Gastrocnemius medialis (tissue), 4 donors: ENCODE data around the gene DNMT1. TPM values are rescaled to one million over a fixed set of nuclear protein-coding genes. Genes with fewer than 3 reads are reported as not detected.

ENCODE experiments used
- ATAC-seq, 2 donors: fragments of 150-250 bp; one replicate each; pipeline ENCODE4 v1.9.1; 2016
- DNase-seq, 2 donors: peaks; one replicate each; pipeline ENCODE4 v3.0.0-alpha.2; 2019
- H3K27ac ChIP-seq, 4 donors: fragments of 200-600 bp; sonication (generic); 1 replicate in 1 of 4; 2 replicates in 3 of 4; pipeline ENCODE4 v1.5.1; 2016 to 2018; ENCODE audit warnings: mild to moderate bottlenecking in 2 of 4, moderate library complexity in 1 of 4
- H3K27me3 ChIP-seq, 3 donors: fragments of 200-600 bp; sonication (generic) in 2 of 3; 1 replicate in 1 of 3; 2 replicates in 2 of 3; pipeline versions ENCODE4 v1.5.1 to v1.6.0; 2016 to 2019; ENCODE audit warnings: mild to moderate bottlenecking in 1 of 3, moderate library complexity in 1 of 3
- H3K36me3 ChIP-seq, 2 donors: fragments of 200-600 bp; sonication (generic) in 1 of 2; one replicate each; pipeline ENCODE4 v1.5.1; 2017 to 2018
- H3K4me1 ChIP-seq, 2 donors: fragments of 200-600 bp; sonication (generic) in 1 of 2; one replicate each; pipeline ENCODE4 v1.5.1; 2016 to 2017; ENCODE audit warnings: mild to moderate bottlenecking in 2 of 2
- H3K4me3 ChIP-seq, 4 donors: fragments of 200-600 bp; sonication (generic) in 3 of 4; 1 replicate in 1 of 4; 2 replicates in 3 of 4; pipeline ENCODE4 v1.5.1; 2016 to 2019; ENCODE audit warnings: mild to moderate bottlenecking in 2 of 4
- H3K9me3 ChIP-seq, 3 donors: fragments of 200-600 bp; sonication (generic) in 2 of 3; 1 replicate in 1 of 3; 2 replicates in 2 of 3; pipeline ENCODE4 v1.5.1; 2016 to 2019
- POLR2A ChIP-seq, 2 donors: fragments of 450-650 bp; IDR thresholded peaks; one replicate each; pipeline ENCODE4 v1.6.1; 2017; ENCODE audit warnings: antibody characterized with exemption in 2 of 2, mild to moderate bottlenecking in 2 of 2, moderate library complexity in 2 of 2
- in situ Hi-C, 4 donors: fragments of 200-750 bp; cut with MboI; loops; one replicate each; pipeline versions ENCODE4 v1.15.0 to v1.8.0; 2017; ENCODE audit warnings: low sequenced_read_pairs in 4 of 4
- intact Hi-C: fragments of 100-400 bp; cut with DNase I; formaldehyde crosslinking; loops from one replicate; pipeline ENCODE4 v1.15.1; 2023; ENCODE audit warnings: low total_unique reads
- total RNA-seq, 4 donors: library from RNA; depleted of rRNA; stranded (reverse); fragments of >200 nt; gene quantifications; one replicate each; pipeline versions ENCODE4 v1.1.0 to v1.2.3, GENCODE V29; 2016
- TF ChIP-seq, protein P1 (sequence below), 5 experiments: fragments of 450-650 bp in 3 of 5; fragments of 200-600 bp in 2 of 5; sonication (generic) in 2 of 5; IDR thresholded peaks in 4 of 5; conservative IDR thresholded peaks in 1 of 5; 1 replicate in 4 of 5; 2 replicates in 1 of 5; pipeline ENCODE4 v1.5.1; 2016 to 2019; ENCODE audit warnings: antibody characterized with exemption in 5 of 5, mild to moderate bottlenecking in 3 of 5, moderate library complexity in 3 of 5

The DNMT1 gene
- total RNA-seq, 4 donors from 2014 or later: 11.5 to 43.0 (median 17.7) TPM

DNA sequence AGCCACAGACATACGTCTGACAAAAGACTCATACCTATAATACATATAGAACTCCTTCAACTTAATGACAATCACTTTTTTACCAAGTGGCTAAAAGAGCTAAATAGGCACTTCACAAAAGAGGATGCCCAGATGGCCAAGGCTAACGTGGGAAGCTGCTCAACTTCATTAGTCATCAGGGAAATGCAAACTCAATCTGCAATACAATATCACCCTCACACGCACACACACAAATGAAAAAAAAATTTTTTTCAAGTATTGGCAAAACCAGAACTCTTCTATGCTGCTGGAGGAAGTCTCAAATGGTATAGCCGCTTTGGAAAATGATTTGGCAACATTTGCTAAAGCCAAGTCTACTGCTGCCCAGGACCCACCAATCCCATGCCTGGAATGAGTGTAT lies 14.6 kb upstream of the DNMT1 start:
- intact Hi-C loops: no loop called here
- Histone ChIP-seq H3K9me3 (no peaks in the 10 kb centered on the region), H3K4me3 (no peak overlapping the region), H3K36me3 (no peaks in the 10 kb centered on the region), H3K4me1 (no peaks in the 10 kb centered on the region), H3K27me3 (no peaks in the 10 kb centered on the region), H3K27ac (no peak overlapping the region)
- in situ Hi-C loops: no loop called here
- no peak for TF ChIP-seq POLR2A (IDR thresholded peaks at IDR 0.05)
- TF ChIP-seq, protein P1, sequence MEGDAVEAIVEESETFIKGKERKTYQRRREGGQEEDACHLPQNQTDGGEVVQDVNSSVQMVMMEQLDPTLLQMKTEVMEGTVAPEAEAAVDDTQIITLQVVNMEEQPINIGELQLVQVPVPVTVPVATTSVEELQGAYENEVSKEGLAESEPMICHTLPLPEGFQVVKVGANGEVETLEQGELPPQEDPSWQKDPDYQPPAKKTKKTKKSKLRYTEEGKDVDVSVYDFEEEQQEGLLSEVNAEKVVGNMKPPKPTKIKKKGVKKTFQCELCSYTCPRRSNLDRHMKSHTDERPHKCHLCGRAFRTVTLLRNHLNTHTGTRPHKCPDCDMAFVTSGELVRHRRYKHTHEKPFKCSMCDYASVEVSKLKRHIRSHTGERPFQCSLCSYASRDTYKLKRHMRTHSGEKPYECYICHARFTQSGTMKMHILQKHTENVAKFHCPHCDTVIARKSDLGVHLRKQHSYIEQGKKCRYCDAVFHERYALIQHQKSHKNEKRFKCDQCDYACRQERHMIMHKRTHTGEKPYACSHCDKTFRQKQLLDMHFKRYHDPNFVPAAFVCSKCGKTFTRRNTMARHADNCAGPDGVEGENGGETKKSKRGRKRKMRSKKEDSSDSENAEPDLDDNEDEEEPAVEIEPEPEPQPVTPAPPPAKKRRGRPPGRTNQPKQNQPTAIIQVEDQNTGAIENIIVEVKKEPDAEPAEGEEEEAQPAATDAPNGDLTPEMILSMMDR (IDR thresholded peaks at IDR 0.05 in 4 of 5, conservative IDR thresholded peaks at IDR 0.05 in 1 of 5): no peak
- no peak for DNase-seq
- ATAC-seq: no peak

DNA sequence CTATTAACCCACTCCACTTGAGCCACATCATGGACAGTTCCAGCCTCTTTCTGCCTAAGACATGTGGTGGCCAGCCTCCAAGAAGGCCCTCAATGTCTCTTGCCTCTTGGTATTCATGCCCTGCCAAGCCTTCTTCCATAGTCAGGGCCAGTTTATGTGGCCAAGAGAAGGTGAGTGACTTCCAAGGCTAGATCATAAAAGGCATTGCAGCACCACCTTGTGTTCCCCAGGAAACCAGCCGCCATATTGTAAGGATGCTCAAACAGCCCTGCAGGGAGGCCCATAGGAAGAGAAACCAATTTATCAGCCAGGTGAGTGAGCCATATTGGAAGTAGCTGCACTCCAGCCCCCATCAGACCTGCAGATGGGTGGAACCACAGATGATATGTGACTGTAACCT lies 12.3 kb upstream of the DNMT1 start:
- Histone ChIP-seq H3K27me3 (no peaks in the 10 kb centered on the region), H3K4me1 (no peaks in the 10 kb centered on the region), H3K27ac (no peak overlapping the region), H3K36me3 (no peaks in the 10 kb centered on the region), H3K4me3 (no peak overlapping the region), H3K9me3 (no peaks in the 10 kb centered on the region)
- TF ChIP-seq POLR2A (IDR thresholded peaks at IDR 0.05): no peak
- TF ChIP-seq, protein P1 (IDR thresholded peaks at IDR 0.05 in 4 of 5, conservative IDR thresholded peaks at IDR 0.05 in 1 of 5): no peak
- no peak for ATAC-seq
- no peak for DNase-seq
- in situ Hi-C loops: no loop called here
- intact Hi-C loops: no loop called here

DNA sequence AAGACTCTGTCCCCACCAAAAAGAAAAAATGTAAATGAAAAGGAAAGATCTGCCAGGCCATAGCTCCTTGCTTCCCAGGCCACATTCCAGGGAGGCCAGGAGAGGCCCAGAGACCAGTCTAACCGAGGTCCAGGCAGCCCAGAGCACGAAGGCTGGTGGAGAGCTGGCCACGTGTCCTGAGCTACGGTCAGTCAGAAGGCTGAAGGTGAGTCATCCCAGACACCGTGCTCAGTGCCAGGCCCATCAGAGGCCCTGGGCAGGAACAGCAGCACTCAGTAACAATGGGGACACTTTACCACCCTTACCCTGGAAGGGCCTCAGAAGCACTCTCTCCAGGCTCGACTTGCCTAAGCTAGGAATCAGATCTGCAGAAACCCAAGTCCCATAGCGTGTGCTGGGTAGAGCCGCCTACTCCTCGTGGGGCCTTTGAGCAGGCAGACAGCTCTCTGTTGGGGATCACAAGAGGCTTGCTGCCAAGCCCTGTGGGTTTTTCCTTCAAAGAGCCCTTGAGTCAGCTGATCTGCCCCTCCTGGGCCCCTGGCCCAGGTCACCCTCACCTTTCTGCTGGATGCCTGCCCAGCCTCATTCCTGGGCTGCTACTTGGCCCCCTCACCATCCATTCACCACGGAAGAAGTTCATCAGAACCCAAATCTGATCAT lies 11.6 kb upstream of the DNMT1 start:
- Histone ChIP-seq H3K9me3 (no peaks in the 10 kb centered on the region), H3K27ac (no peak overlapping the region), H3K27me3 (no peaks in the 10 kb centered on the region), H3K36me3 (no peaks in the 10 kb centered on the region), H3K4me1 (no peaks in the 10 kb centered on the region), H3K4me3 (no peak overlapping the region)
- DNase-seq: no peak
- no peak for ATAC-seq
- intact Hi-C loops (no loop called here), in situ Hi-C loops (no loop called here)
- TF ChIP-seq, protein P1 (IDR thresholded peaks at IDR 0.05 in 4 of 5, conservative IDR thresholded peaks at IDR 0.05 in 1 of 5): no peak
- no peak for TF ChIP-seq POLR2A (IDR thresholded peaks at IDR 0.05)

DNA sequence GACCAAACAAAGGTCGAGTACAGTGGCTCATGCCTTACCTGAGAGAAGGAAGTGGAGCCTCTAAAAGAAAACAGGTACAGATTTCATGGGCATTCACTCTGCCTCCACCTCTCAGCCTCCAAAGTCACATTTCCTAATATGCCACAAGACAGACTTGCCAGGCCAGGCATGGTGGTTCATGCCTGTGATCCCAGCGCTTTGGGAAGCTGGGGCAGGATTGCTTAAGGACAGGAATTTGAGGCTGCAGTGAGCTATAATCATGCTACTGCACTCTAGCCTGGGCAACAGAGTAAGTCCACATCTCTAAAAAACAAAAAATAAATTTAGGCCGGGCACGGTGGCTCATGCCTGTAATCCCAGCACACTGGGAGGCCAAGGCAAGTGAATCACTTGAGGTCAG lies 10.9 kb upstream of the DNMT1 start:
- no peaks in the 10 kb centered on the region for H3K36me3 ChIP-seq
- DNase-seq (no peak), ATAC-seq (no peak)
- no peak overlapping the region for H3K27ac ChIP-seq
- H3K4me1 ChIP-seq: no peaks in the 10 kb centered on the region
- H3K4me3 ChIP-seq: no peak overlapping the region
- H3K27me3 ChIP-seq: no peaks in the 10 kb centered on the region
- H3K9me3 ChIP-seq: no peaks in the 10 kb centered on the region
- in situ Hi-C loops (no loop called here), intact Hi-C loops (no loop called here)
- TF ChIP-seq POLR2A (IDR thresholded peaks at IDR 0.05): no peak

DNA sequence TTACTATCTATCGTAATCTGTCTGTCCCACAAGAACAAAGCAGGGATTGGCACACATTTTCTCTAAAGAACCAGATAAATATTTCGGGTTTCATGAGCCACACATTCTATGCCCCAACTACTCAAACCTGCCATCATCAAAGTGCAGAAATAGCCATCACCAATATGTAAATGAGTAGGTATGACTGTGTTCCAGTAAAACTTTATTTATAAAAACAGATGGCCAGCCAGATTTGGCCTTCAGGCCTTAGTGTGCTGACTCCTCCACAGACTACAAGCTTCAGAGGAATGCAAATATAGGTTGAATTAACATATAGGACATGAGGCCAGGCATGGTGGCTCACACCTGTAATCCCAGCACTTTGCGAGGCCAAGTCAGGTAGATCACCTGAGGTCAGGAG lies 8.9 kb upstream of the DNMT1 start:
- intact Hi-C loops (no loop called here), in situ Hi-C loops (no loop called here)
- DNase-seq (no peak), ATAC-seq (no peak)
- Histone ChIP-seq H3K9me3 (no peaks in the 10 kb centered on the region), H3K36me3 (no peaks in the 10 kb centered on the region), H3K4me1 (no peaks in the 10 kb centered on the region), H3K27ac (no peak overlapping the region), H3K27me3 (no peaks in the 10 kb centered on the region), H3K4me3 (no peak overlapping the region)
- TF ChIP-seq POLR2A (IDR thresholded peaks at IDR 0.05): no peak
- TF ChIP-seq, protein P1 (IDR thresholded peaks at IDR 0.05 in 4 of 5, conservative IDR thresholded peaks at IDR 0.05 in 1 of 5): no peak
